Measurements from ENCODE around the gene COCH.

GRCh38 chr14:30854492-30854891 is 19.9 kb upstream of the COCH start:
- TF ChIP-seq FOXA1 (IDR thresholded peaks at IDR 0.05) (no peak), BHLHE40 (IDR thresholded peaks at IDR 0.05; ENCODE audit: borderline replicate concordance) (no peak)
